Neural cell (in vitro differentiated cells): ENCODE measurements around the gene TTC29. TPM values are rescaled to one million over a fixed set of nuclear protein-coding genes. Genes with fewer than 3 reads are reported as not detected.
A peak's percentile ranks its signal among the peaks of the same experiment; 100 is the strongest.

Source experiments
- H2AFZ ChIP-seq: fragments of 200-600, 300-800 bp; sonication (generic), shearing (Covaris generic); 2 replicates; pipeline ENCODE4 v1.6.0; 2014; ENCODE audit warnings: low read depth, mild to moderate bottlenecking, antibody characterized with exemption, low read length, moderate library complexity
- H3F3A ChIP-seq: fragments of 200-600 bp; shearing (Covaris generic); 2 replicates; pipeline ENCODE4 v1.6.1; 2016; ENCODE audit warnings: mild to moderate bottlenecking, moderate library complexity, mixed read lengths, antibody characterized with exemption, low read length; ENCODE audit not compliant: insufficient read depth, poor library complexity, severe bottlenecking
- H3K27ac ChIP-seq: fragments of 200-600, 300-800 bp; sonication (generic), shearing (Covaris generic); 2 replicates; pipeline ENCODE4 v1.5.1; 2014; ENCODE audit warnings: mild to moderate bottlenecking, low read length, moderate library complexity
- H3K27me3 ChIP-seq: fragments of 300-800, 200-600 bp; sonication (generic), shearing (Covaris generic); 2 replicates; pipeline ENCODE4 v1.6.0; 2014; ENCODE audit warnings: mild to moderate bottlenecking, low read depth, low read length, moderate library complexity; ENCODE audit not compliant: insufficient read depth
- H3K36me3 ChIP-seq: fragments of 300-800, 200-600 bp; sonication (generic), shearing (Covaris generic); 2 replicates; pipeline ENCODE4 v1.5.1; 2014; ENCODE audit warnings: mild to moderate bottlenecking, antibody characterized with exemption, low read length, moderate library complexity; ENCODE audit not compliant: insufficient read depth
- H3K4me2 ChIP-seq: fragments of 300-800, 200-600 bp; sonication (generic), shearing (Covaris generic); 2 replicates; pipeline ENCODE4 v1.6.0; 2014; ENCODE audit warnings: mild to moderate bottlenecking, low read length
- H3K4me3 ChIP-seq: fragments of 300-800, 200-600 bp; sonication (generic), shearing (Covaris generic); 2 replicates; pipeline ENCODE4 v1.5.1; 2014; ENCODE audit warnings: mild to moderate bottlenecking, low read length, moderate library complexity
- H3K79me2 ChIP-seq: fragments of 200-600 bp; shearing (Covaris generic); replicated peaks from 2 replicates; pipeline ENCODE4 v1.6.0; 2014; ENCODE audit warnings: mild to moderate bottlenecking, low read length, moderate library complexity; ENCODE audit not compliant: insufficient read depth
- H3K9ac ChIP-seq: fragments of 300-800, 200-600 bp; sonication (generic), shearing (Covaris generic); 2 replicates; pipeline ENCODE4 v1.6.1; 2016; ENCODE audit warnings: mild to moderate bottlenecking, low read length, mixed read lengths
- H3K9me2 ChIP-seq: fragments of 200-600 bp; shearing (Covaris generic); 2 replicates; pipeline ENCODE4 v1.6.1; 2016; ENCODE audit warnings: mild to moderate bottlenecking, low read length, mixed read lengths; ENCODE audit not compliant: insufficient read depth
- H3K9me3 ChIP-seq: fragments of 200-600, 300-800 bp; sonication (generic), shearing (Covaris generic); 2 replicates; pipeline ENCODE4 v1.6.1; 2016; ENCODE audit warnings: mild to moderate bottlenecking, mixed run types, low read length, moderate library complexity, mixed read lengths
- H4K20me1 ChIP-seq: fragments of 200-600 bp; shearing (Covaris generic); 2 replicates; pipeline ENCODE4 v1.6.1; 2016; ENCODE audit warnings: mild to moderate bottlenecking, mixed run types; ENCODE audit not compliant: insufficient read depth
- EP300 ChIP-seq: fragments of 450-650 bp; conservative IDR thresholded peaks from 2 replicates; pipeline ENCODE4 v1.6.1; 2014; ENCODE audit warnings: antibody characterized with exemption, mild to moderate bottlenecking, moderate library complexity; ENCODE audit not compliant: poor library complexity, severe bottlenecking
- EZH2 ChIP-seq: fragments of 200-600, 300-800 bp; shearing (Covaris generic), sonication (generic); IDR thresholded peaks from 2 replicates; pipeline ENCODE4 v1.6.1; 2014; ENCODE audit warnings: antibody characterized with exemption, low read length, borderline replicate concordance, mild to moderate bottlenecking; ENCODE audit not compliant: insufficient read depth, poor library complexity, severe bottlenecking
- MXI1 ChIP-seq: fragments of 450-650 bp; conservative IDR thresholded peaks from 2 replicates; pipeline ENCODE4 v1.6.1; 2014; ENCODE audit warnings: antibody characterized with exemption, mild to moderate bottlenecking; ENCODE audit not compliant: poor library complexity, severe bottlenecking
- POLR2AphosphoS5 ChIP-seq: IDR thresholded peaks from 2 replicates; pipeline ENCODE4 v1.6.1; 2012
- RAD21 ChIP-seq: fragments of 450-650 bp; conservative IDR thresholded peaks from 2 replicates; pipeline ENCODE4 v1.6.1; 2014; ENCODE audit warnings: antibody characterized with exemption, mild to moderate bottlenecking, moderate library complexity
- SMC3 ChIP-seq: fragments of 450-650 bp; conservative IDR thresholded peaks from 2 replicates; pipeline ENCODE4 v1.6.1; 2014; ENCODE audit warnings: antibody characterized with exemption, mild to moderate bottlenecking, moderate library complexity; ENCODE audit not compliant: poor library complexity
- TAF1 ChIP-seq: IDR thresholded peaks from 2 replicates; pipeline ENCODE4 v1.6.1; 2012; ENCODE audit warnings: low read depth
- polyA plus RNA-seq: library from polyadenylated mRNA; depleted of rRNA; stranded (reverse); fragments of >200 nt; gene quantifications from 2 replicates; pipeline ENCODE4 v1.2.3, GENCODE V29; 2014
- TF ChIP-seq, protein P1 (sequence below): IDR thresholded peaks from 2 replicates; pipeline ENCODE4 v1.6.1; 2012; ENCODE audit warnings: borderline replicate concordance
- TF ChIP-seq, protein P2 (sequence below): fragments of 450-650 bp; IDR thresholded peaks from 2 replicates; pipeline ENCODE4 v1.5.1; 2014; ENCODE audit warnings: antibody characterized with exemption, mild to moderate bottlenecking, moderate library complexity; ENCODE audit not compliant: poor library complexity, severe bottlenecking

Gene TTC29
- polyA plus RNA-seq, 1 donor from 2014 or later: not detected

DNA sequence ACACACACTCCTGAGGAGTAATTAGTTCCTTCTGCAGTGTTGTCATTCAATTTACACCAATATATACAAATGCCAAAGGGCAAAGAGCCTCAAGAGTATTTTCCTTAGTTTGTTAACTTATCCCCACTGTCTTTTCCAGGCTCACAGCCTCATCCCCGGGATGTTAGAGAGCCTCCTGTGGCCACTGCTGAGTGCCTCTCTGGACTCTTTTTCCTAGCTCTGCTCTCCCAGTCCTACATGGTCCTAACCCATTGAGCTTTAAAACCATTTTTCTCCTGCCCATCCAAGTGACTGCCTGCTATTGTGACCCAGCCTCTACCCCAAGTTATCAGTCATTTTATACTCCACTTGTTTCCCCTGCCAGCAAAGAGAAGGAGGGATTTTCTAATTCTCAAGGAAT, 23.5 kb upstream of the TTC29 start:
- Histone ChIP-seq H3K9ac (no peak overlapping the region), H3K4me2 (no peak overlapping the region), H3K9me2 (no peaks in the 10 kb centered on the region), H3K79me2 (no peaks in the 10 kb centered on the region), H3K36me3 (no peaks in the 10 kb centered on the region), H3K9me3 (no peaks in the 10 kb centered on the region), H3K27ac (no peak overlapping the region), H2AFZ (no peak overlapping the region), H3K4me3 (no peak overlapping the region), H3K27me3 (no peaks in the 10 kb centered on the region), H3F3A (no peaks in the 10 kb centered on the region), H4K20me1 (no peaks in the 10 kb centered on the region)
- TF ChIP-seq MXI1 (no peak), SMC3 (no peak), EP300 (no peak), EZH2 (no peak), POLR2AphosphoS5 (no peak), TAF1 (no peak), RAD21 (no peak)
- TF ChIP-seq, protein P1, sequence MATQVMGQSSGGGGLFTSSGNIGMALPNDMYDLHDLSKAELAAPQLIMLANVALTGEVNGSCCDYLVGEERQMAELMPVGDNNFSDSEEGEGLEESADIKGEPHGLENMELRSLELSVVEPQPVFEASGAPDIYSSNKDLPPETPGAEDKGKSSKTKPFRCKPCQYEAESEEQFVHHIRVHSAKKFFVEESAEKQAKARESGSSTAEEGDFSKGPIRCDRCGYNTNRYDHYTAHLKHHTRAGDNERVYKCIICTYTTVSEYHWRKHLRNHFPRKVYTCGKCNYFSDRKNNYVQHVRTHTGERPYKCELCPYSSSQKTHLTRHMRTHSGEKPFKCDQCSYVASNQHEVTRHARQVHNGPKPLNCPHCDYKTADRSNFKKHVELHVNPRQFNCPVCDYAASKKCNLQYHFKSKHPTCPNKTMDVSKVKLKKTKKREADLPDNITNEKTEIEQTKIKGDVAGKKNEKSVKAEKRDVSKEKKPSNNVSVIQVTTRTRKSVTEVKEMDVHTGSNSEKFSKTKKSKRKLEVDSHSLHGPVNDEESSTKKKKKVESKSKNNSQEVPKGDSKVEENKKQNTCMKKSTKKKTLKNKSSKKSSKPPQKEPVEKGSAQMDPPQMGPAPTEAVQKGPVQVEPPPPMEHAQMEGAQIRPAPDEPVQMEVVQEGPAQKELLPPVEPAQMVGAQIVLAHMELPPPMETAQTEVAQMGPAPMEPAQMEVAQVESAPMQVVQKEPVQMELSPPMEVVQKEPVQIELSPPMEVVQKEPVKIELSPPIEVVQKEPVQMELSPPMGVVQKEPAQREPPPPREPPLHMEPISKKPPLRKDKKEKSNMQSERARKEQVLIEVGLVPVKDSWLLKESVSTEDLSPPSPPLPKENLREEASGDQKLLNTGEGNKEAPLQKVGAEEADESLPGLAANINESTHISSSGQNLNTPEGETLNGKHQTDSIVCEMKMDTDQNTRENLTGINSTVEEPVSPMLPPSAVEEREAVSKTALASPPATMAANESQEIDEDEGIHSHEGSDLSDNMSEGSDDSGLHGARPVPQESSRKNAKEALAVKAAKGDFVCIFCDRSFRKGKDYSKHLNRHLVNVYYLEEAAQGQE: no peak
- TF ChIP-seq, protein P2, sequence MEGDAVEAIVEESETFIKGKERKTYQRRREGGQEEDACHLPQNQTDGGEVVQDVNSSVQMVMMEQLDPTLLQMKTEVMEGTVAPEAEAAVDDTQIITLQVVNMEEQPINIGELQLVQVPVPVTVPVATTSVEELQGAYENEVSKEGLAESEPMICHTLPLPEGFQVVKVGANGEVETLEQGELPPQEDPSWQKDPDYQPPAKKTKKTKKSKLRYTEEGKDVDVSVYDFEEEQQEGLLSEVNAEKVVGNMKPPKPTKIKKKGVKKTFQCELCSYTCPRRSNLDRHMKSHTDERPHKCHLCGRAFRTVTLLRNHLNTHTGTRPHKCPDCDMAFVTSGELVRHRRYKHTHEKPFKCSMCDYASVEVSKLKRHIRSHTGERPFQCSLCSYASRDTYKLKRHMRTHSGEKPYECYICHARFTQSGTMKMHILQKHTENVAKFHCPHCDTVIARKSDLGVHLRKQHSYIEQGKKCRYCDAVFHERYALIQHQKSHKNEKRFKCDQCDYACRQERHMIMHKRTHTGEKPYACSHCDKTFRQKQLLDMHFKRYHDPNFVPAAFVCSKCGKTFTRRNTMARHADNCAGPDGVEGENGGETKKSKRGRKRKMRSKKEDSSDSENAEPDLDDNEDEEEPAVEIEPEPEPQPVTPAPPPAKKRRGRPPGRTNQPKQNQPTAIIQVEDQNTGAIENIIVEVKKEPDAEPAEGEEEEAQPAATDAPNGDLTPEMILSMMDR: no peak

GRCh38 chr4:146960634-146961033, 15.0 kb upstream of the TTC29 start:
- Histone ChIP-seq H3K79me2 (no peaks in the 10 kb centered on the region), H3K9me2 (no peaks in the 10 kb centered on the region), H3K9ac (no peak overlapping the region), H3K4me2 (no peak overlapping the region), H3K4me3 (no peak overlapping the region), H4K20me1 (no peaks in the 10 kb centered on the region), H3F3A (no peaks in the 10 kb centered on the region), H3K9me3 (no peaks in the 10 kb centered on the region), H3K27ac (no peak overlapping the region), H2AFZ (no peak overlapping the region), H3K27me3 (no peaks in the 10 kb centered on the region), H3K36me3 (no peaks in the 10 kb centered on the region)
- TF ChIP-seq SMC3 (no peak), RAD21 (no peak), MXI1 (no peak), POLR2AphosphoS5 (peak; percentile 23)
- TF ChIP-seq, protein P1: no peak
- TF ChIP-seq, protein P2: no peak
